Tongue (tissue), 3 donors: Measurements from ENCODE around the gene KIR2DL1. TPM values are rescaled to one million over a fixed set of nuclear protein-coding genes. Genes with fewer than 3 reads are reported as not detected.
"Not testable (repeated sequence)": the region's sequence is repeated elsewhere in the genome, so short reads cannot be mapped to it uniquely, and the experiment has no call there.

Experiments
- DNase-seq: peaks from one replicate; pipeline ENCODE4 v3.0.0-alpha.2; 2015
- small RNA-seq: library from RNA; depleted of rRNA; stranded (forward); fragments of <200 nt; gene quantifications from one replicate; pipeline ENCODE3, GENCODE V24; 2014; ENCODE audit warnings: low replicate concordance
- total RNA-seq: library from RNA; depleted of rRNA; stranded (reverse); fragments of >200 nt; gene quantifications from one replicate; pipeline ENCODE4 v1.2.3, GENCODE V29; 2014

The KIR2DL1 gene
- total RNA-seq, 1 donor from 2014 or later, result not detected

GRCh38 chr19:54824416-54824815 is 54.8 kb downstream of the KIR2DL1 start:
- DNase-seq, result not testable (repeated sequence)

GRCh38 chr19:54825326-54825725 is 55.7 kb downstream of the KIR2DL1 start:
- DNase-seq, result not testable (repeated sequence)

- not testable (repeated sequence) for DNase-seq
Observed at GRCh38 chr19:54828064-54828463, 58.5 kb downstream of the KIR2DL1 start.

- not testable (repeated sequence) for DNase-seq
Observed at GRCh38 chr19:54832496-54832895, 62.9 kb downstream of the KIR2DL1 start, which contains the start of gene KIR2DS4. TSS of gene KIR2DS4 (plus strand) at chr19:54832676.

Small RNAs within 50 kb of the gene (small RNA-seq; reads per million reads assigned to genes)
- gene KIR3DP1, result not detected

Other genes starting within 250 kb of the KIR2DL1 start
- gene LILRA2, start 196.0 kb upstream of the KIR2DL1 start, total RNA-seq, result not detected
- gene LILRA1, start 176.2 kb upstream of the KIR2DL1 start, total RNA-seq, result 0.51 TPM
- gene LILRB1, start 139.3 kb upstream of the KIR2DL1 start, total RNA-seq, result 0.51 TPM
- 0.51 TPM for gene LILRB4, start 106.8 kb upstream of the KIR2DL1 start, total RNA-seq
- gene KIR3DL3, start 45.4 kb upstream of the KIR2DL1 start, total RNA-seq, result not detected
- gene KIR2DL3, start 31.3 kb upstream of the KIR2DL1 start, total RNA-seq, result not detected
- gene KIR2DL4, start 33.8 kb downstream of the KIR2DL1 start, total RNA-seq, result not detected
- gene KIR3DL1, start 46.7 kb downstream of the KIR2DL1 start, total RNA-seq, result not detected
- gene KIR2DS4, start 62.9 kb downstream of the KIR2DL1 start, total RNA-seq, result not detected
- not detected for gene KIR3DL2, start 80.7 kb downstream of the KIR2DL1 start, total RNA-seq
- 2.6 TPM for gene FCAR, start 104.4 kb downstream of the KIR2DL1 start, total RNA-seq
- gene NCR1, start 136.4 kb downstream of the KIR2DL1 start, total RNA-seq, result not detected
- not detected for gene NLRP7, start 177.7 kb downstream of the KIR2DL1 start, total RNA-seq
- gene NLRP2, start 196.6 kb downstream of the KIR2DL1 start, total RNA-seq, result 7.3 TPM